Measurements from ENCODE around the gene PKHD1.

The PKHD1 gene

DNA sequence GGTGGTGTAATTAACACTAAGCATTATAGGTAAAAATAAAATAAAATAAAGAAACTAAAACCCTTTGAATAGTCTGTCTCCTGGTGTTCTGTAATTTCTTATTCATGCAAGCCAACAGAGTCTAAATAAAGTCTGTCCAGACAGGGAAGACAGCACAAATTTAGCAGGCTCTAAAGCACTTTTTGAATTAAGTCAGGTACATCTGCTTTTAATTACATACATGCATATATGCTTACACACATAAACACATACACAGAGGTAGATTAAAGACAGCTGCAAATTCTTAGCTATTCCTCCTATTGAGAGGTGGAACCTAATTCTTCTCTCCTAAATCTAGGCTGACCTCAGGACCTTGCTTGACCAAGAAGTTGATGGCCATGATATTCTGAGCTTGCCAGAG lies 262.5 kb downstream of the PKHD1 start:
- TF ChIP-seq, protein P1, sequence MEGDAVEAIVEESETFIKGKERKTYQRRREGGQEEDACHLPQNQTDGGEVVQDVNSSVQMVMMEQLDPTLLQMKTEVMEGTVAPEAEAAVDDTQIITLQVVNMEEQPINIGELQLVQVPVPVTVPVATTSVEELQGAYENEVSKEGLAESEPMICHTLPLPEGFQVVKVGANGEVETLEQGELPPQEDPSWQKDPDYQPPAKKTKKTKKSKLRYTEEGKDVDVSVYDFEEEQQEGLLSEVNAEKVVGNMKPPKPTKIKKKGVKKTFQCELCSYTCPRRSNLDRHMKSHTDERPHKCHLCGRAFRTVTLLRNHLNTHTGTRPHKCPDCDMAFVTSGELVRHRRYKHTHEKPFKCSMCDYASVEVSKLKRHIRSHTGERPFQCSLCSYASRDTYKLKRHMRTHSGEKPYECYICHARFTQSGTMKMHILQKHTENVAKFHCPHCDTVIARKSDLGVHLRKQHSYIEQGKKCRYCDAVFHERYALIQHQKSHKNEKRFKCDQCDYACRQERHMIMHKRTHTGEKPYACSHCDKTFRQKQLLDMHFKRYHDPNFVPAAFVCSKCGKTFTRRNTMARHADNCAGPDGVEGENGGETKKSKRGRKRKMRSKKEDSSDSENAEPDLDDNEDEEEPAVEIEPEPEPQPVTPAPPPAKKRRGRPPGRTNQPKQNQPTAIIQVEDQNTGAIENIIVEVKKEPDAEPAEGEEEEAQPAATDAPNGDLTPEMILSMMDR (IDR thresholded peaks at IDR 0.05): no peak

DNA sequence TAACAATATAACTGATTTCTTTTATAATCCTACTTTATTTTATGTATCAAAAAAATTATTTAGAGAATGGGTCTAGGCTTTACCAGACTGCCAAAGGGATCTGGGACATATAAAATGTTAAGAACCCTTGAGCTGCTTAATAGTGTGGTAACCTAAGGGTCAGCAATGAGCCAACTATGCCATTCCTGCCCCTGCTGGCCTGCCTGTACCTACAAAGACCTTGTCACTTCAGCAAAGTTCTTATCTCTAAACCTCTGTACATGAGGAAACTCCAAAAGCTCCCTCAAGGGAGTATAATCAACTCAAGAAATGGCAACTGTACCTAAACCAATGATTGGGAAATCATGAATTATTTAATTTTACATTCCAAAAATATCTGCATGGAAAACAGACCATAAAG lies 266.9 kb downstream of the PKHD1 start:
- TF ChIP-seq, protein P1 (IDR thresholded peaks at IDR 0.05): no peak

DNA sequence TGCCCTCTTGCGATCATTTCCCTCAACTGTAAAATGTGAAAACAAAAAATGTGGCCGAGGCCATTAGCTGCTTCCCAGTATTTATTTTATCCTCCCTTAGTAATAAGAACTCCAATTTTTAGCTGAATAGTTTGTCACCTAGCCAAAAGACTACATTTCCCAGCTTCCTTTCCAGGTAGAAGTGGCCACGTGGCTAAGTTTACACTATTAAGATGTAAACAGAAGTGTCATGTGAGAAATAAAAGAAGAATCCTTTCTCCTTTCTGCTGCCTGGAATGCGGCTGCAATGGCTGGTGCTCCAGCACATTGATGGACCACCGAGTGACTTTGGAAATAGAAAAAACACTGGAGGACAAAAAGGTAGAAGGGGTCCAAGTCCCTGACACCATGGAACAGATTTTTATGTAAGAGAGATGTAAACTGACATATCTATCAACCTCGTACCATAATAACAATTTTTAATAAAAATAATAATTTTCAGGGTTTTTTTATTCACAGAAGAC lies 268.8 kb downstream of the PKHD1 start:
- TF ChIP-seq, protein P1 (IDR thresholded peaks at IDR 0.05): no peak

DNA sequence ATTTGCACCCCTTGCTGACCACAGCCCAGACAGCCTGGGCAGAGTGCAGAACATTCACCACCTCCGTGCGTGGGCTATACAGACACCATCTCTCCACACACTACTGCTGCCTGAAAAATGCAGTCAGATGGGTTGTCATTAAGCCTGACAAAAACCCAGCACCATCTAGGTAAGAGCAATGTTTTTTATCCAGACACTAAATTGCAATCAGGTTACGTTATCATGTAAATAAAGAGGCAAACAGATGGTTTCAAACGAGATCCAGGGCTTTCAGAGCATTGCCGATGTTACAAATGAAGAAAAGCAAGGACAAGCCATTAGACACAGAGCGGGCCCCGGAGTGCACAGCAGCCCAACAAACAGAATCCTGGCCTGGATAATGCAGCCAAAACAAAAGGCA lies 269.6 kb downstream of the PKHD1 start:
- TF ChIP-seq, protein P1 (IDR thresholded peaks at IDR 0.05): no peak

DNA sequence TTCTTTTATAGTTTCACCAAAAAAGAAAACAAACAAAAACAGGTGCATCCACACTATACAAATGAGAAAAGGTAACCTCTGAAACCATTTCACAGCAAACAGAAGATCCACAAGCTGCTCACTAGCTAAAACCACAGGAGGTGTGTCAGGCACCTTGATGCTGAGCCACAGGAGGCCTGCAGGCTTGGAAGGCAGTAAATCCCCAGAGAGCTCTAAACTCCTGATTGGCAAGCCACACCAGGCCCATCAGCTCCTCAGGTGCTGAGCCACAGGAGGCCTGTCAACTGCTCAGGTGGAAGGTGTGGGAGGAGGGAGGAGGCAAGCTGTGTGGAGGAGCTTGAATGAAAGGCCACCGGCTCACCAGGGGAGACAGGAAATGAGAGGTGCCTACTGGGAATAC lies 273.0 kb downstream of the PKHD1 start:
- TF ChIP-seq, protein P1 (IDR thresholded peaks at IDR 0.05): no peak

DNA sequence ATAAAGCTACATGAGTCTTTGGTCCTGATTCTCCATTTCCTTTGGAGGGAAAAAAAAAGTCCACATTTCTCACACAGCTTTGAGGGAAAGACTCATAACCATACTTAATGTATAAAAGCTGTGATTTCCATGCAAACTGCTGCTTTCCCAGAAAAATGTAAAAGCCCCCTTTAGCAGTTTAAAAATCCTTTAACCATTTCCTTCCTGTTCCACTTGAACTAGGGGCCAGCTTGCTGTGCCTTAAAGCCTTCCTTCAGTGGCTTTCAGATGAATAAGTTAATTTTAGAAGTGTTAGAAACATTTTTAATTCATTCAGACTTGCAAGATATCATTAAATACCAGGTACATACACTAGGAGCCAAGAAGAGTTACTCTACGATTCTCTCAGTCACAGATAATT lies 273.5 kb downstream of the PKHD1 start:
- TF ChIP-seq, protein P1 (IDR thresholded peaks at IDR 0.05): no peak

DNA sequence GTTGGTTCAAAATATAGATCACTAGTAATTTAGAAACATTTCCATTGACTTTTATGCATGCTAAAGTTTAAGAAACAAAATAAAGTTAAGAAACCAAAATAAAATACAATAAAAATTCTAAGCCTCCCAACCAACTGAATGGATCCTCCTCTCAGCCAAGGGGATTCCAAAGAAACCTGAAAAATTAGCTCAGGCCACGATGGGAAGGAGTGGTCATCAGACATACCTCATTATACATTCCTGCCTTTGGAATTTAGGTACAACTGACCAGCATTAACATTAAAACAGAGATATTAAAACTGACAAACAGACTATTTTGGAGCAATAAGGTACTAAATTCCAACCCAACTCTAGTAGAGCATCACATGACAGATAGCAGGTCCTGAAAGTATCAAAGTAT lies 275.2 kb downstream of the PKHD1 start:
- TF ChIP-seq, protein P1 (IDR thresholded peaks at IDR 0.05): no peak

DNA sequence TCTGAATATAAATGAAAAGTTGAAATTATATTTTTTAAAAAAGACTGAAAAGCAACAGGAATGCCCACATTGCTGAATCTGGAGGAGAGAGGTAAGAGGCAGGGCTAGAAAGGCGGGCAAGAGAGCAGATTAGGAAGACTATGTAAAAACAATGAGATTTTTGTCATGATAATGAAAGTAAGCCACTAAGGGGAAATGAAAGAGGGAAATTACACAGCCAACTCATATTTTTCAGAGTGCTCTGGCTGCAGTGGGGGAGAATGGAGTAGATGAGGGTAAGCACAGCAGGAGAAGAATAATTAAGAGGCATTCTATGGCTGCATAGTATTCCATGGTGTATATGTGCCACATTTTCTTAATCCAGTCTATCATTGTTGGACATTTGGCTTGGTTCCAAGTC lies 281.9 kb downstream of the PKHD1 start:
- TF ChIP-seq, protein P1 (IDR thresholded peaks at IDR 0.05): no peak

All from LNCAP (cell line).